ENCODE results near the gene HHIP. TPM values are rescaled to one million over a fixed set of nuclear protein-coding genes. Genes with fewer than 3 reads are reported as not detected.

Gene HHIP
- total RNA-seq, 1 donor from 2014 or later = not detected

DNA sequence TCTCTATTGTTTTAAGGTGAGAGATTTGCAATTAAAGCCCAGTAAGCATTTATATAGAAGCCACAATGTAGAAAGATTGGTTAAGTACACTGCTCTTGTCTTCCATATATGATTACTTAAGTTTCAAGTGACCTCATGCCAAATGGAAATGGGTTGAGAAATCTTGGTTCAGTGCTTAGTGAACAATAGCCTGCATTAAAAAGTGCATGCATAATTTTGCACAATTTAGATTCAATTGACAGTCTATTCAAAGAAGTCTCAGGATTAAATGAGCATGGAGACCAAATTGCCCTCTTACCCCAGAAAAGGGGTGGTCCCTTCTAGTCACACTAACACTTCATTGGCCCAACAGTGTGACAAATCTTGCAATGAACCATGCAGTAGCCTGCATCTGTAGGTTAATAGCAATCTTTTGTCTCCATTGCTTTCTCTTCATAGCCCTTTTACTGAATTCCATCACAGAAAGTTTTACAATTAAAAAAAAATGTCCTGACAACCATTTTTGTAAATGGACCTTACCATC lies 93.6 kb downstream of the HHIP start:
- TF ChIP-seq, protein P1, sequence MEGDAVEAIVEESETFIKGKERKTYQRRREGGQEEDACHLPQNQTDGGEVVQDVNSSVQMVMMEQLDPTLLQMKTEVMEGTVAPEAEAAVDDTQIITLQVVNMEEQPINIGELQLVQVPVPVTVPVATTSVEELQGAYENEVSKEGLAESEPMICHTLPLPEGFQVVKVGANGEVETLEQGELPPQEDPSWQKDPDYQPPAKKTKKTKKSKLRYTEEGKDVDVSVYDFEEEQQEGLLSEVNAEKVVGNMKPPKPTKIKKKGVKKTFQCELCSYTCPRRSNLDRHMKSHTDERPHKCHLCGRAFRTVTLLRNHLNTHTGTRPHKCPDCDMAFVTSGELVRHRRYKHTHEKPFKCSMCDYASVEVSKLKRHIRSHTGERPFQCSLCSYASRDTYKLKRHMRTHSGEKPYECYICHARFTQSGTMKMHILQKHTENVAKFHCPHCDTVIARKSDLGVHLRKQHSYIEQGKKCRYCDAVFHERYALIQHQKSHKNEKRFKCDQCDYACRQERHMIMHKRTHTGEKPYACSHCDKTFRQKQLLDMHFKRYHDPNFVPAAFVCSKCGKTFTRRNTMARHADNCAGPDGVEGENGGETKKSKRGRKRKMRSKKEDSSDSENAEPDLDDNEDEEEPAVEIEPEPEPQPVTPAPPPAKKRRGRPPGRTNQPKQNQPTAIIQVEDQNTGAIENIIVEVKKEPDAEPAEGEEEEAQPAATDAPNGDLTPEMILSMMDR (IDR thresholded peaks at IDR 0.05; ENCODE audit: insufficient read depth, low read length, severe bottlenecking) = no peak
- H3K27me3 ChIP-seq (ENCODE audit: control insufficient read depth, insufficient read depth, low read length) = no peaks in the 10 kb centered on the region
- H3K4me3 ChIP-seq (ENCODE audit: low read depth, low read length) = no peak overlapping the region
- DNase-seq (ENCODE audit: low read depth) = no peak
- no peak for FAIRE-seq
- H3K36me3 ChIP-seq (ENCODE audit: control insufficient read depth, insufficient read depth, low read length) = no peaks in the 10 kb centered on the region

DNA sequence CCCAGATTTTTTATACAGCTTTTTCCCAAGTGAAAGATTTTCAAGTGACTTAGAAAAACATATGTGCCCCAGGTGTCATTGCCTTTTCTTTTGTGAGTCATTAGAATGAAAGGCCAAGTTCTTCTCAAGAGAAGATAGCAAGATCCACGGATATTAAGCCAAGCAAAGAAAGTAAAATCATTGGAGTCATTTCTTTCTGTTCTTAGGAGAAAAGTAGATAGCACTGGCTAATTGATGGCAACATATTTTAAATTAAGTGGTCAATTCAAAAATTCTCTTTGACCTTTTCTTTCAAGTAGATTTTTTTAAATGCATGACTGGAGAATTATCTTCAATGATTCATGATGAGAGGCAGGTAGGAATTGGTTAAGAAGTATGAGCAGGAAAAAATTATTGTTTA lies 94.4 kb downstream of the HHIP start:
- H3K4me3 ChIP-seq (ENCODE audit: low read depth, low read length) = no peak overlapping the region
- peak; percentile 16 for DNase-seq (ENCODE audit: low read depth)
- FAIRE-seq = no peak
- H3K36me3 ChIP-seq (ENCODE audit: control insufficient read depth, insufficient read depth, low read length) = no peaks in the 10 kb centered on the region
- H3K27me3 ChIP-seq (ENCODE audit: control insufficient read depth, insufficient read depth, low read length) = no peaks in the 10 kb centered on the region
- TF ChIP-seq, protein P1 (IDR thresholded peaks at IDR 0.05; ENCODE audit: insufficient read depth, low read length, severe bottlenecking) = no peak

DNA sequence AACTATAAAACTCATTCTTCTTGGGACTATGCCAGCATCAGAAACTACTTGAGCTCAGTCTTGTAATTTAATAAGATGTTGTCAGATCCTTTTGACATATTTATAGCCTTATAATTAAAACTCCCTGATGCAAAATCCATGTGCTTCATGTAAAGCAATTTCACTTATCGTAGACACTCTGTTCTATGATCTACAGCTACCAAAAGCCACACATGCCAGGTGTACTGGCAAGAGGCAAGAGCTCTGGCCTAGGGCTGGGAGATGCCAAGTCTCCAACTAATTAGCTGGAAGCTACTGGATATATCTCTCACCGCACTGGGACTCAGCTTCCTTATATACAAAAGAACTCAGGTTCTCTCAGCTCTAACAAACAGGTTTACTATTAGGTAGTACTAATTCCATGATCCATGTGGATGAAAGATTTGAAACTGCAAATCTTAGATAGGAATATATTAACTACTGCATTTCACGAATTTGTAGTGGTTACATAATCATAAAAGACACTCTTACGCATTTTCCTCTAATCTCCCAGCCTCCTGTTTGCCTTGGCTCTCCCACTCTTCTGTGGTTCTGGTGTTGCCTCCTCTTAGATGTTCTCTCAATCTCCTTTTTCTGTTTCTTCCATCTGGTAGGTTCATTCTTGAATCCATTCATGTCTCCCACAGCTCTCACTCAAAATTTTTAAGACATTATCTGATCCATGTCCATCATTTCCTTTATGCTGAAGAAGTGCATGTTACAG lies 103.0 kb downstream of the HHIP start:
- no peaks in the 10 kb centered on the region for H3K27me3 ChIP-seq (ENCODE audit: control insufficient read depth, insufficient read depth, low read length)
- no peak overlapping the region for H3K4me3 ChIP-seq (ENCODE audit: low read depth, low read length)
- FAIRE-seq (no peak), DNase-seq (ENCODE audit: low read depth) (no peak)
- no peaks in the 10 kb centered on the region for H3K36me3 ChIP-seq (ENCODE audit: control insufficient read depth, insufficient read depth, low read length)
- TF ChIP-seq, protein P1 (IDR thresholded peaks at IDR 0.05; ENCODE audit: insufficient read depth, low read length, severe bottlenecking) = no peak

DNA sequence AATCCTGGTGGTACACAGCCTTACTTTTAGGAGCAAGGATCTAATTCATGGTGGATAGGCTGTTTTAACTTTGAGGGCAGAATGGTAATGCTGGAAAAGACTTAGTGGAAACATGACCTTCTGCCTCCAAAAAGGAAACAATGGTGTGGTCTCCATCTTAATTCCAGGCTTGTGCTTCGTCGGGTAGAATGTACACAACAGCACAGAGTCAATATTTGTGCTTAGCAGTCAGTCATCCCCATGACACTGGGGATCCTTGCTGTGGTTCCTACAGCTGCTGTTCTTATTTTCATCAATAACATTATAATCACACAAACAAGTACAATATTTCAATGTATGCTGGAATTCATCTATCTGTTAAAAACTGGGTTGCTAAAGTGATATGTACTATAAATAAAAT lies 104.4 kb downstream of the HHIP start:
- no peaks in the 10 kb centered on the region for H3K27me3 ChIP-seq (ENCODE audit: control insufficient read depth, insufficient read depth, low read length)
- no peak overlapping the region for H3K4me3 ChIP-seq (ENCODE audit: low read depth, low read length)
- TF ChIP-seq, protein P1 (IDR thresholded peaks at IDR 0.05; ENCODE audit: insufficient read depth, low read length, severe bottlenecking) = no peak
- no peaks in the 10 kb centered on the region for H3K36me3 ChIP-seq (ENCODE audit: control insufficient read depth, insufficient read depth, low read length)
- FAIRE-seq (no peak), DNase-seq (ENCODE audit: low read depth) (no peak)

DNA sequence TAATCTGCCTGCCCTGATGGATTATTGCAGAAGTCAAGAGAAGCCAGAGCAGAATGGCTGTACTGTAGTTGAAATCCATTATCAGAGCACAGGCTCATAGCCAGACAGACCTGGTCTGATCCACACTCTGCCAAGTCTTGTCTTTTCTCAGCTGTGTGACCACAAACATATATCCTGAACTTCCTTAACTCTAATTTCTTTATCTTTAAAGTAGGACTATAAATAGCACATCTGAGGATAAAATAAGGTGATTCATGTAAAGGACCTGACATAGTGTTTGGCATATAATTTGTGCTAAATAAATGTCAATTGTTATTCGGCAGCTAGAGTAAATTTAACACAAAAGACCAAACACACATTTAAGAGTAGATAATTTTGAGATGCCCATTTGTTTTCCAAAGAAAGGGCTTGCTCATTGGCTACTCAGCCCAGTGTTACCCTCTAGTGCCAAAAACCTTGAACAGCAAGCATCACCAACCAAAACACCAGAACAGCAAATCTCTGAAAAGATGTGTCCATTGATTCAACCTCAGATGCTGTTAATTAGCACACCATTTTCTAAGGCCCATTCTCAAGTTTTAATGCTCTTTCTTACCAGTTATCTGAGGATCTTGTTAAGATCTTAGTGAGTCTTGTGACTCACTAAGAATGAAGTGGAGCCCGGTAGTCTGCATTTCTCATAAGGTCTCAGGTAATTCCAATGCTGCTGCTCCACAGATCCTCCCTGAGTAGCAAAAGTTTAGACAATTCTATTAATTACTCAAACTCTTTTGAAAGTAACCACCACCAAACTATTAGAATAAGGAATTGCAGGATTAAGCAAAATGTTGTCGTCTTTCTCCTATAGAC lies 108.8 kb downstream of the HHIP start:
- DNase-seq (ENCODE audit: low read depth) (peak; percentile 47), FAIRE-seq (peak; percentile 64)
- H3K36me3 ChIP-seq (ENCODE audit: control insufficient read depth, insufficient read depth, low read length) = no peaks in the 10 kb centered on the region
- no peak overlapping the region for H3K4me3 ChIP-seq (ENCODE audit: low read depth, low read length)
- H3K27me3 ChIP-seq (ENCODE audit: control insufficient read depth, insufficient read depth, low read length) = no peaks in the 10 kb centered on the region
- TF ChIP-seq, protein P1 (IDR thresholded peaks at IDR 0.05; ENCODE audit: insufficient read depth, low read length, severe bottlenecking) = peak; percentile 70

Data from bronchial epithelial cell (primary cell).